Esophagus squamous epithelium (tissue), 4 donors: ENCODE measurements around the gene PON2.

Experiments used
- POLR2A ChIP-seq, 4 donors: fragments of 450-650 bp; IDR thresholded peaks; one replicate each; pipeline ENCODE4 v1.6.1; 2017; ENCODE audit warnings: antibody characterized with exemption in 4 of 4, mild to moderate bottlenecking in 4 of 4, moderate library complexity in 3 of 4
- TF ChIP-seq, protein P1 (sequence below), 6 experiments: fragments of 450-650 bp in 4 of 6; fragments of 200-600 bp in 2 of 6; sonication (generic) in 2 of 6; IDR thresholded peaks; one replicate each; pipeline ENCODE4 v1.5.1; 2016 to 2019; ENCODE audit warnings: antibody characterized with exemption in 6 of 6, mild to moderate bottlenecking in 4 of 6, moderate library complexity in 4 of 6

DNA sequence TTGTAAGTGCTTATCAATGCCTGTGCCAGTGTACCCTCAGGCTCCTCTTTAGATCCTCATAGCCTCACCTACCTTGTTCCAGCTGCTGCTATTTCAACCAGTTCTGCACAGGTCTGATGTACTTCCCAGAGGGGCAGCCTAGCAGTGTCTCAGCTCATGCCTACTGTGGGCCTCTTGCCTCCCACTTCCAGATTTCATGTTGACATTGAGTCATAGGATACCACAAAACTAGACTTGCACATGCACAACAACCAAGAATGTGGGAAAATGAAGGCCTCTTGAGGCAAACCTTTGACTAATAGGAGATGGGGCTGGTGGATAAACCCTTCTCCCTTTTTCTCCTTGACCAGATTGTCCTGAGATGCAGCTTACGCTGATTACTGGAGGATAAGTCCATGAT, 69.7 kb downstream of the PON2 start:
- TF ChIP-seq, protein P1, sequence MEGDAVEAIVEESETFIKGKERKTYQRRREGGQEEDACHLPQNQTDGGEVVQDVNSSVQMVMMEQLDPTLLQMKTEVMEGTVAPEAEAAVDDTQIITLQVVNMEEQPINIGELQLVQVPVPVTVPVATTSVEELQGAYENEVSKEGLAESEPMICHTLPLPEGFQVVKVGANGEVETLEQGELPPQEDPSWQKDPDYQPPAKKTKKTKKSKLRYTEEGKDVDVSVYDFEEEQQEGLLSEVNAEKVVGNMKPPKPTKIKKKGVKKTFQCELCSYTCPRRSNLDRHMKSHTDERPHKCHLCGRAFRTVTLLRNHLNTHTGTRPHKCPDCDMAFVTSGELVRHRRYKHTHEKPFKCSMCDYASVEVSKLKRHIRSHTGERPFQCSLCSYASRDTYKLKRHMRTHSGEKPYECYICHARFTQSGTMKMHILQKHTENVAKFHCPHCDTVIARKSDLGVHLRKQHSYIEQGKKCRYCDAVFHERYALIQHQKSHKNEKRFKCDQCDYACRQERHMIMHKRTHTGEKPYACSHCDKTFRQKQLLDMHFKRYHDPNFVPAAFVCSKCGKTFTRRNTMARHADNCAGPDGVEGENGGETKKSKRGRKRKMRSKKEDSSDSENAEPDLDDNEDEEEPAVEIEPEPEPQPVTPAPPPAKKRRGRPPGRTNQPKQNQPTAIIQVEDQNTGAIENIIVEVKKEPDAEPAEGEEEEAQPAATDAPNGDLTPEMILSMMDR (IDR thresholded peaks at IDR 0.05), result no peak
- no peak for TF ChIP-seq POLR2A (IDR thresholded peaks at IDR 0.05)
